Stimulated activated CD4-positive, alpha-beta T cell treated with anti-CD3 and anti-CD28 coated beads, Interleukin-1b, Interleukin-23, amount 100 ng/mL, for 24 hours (primary cell): Measurements from ENCODE around the gene FGFR2.

Experiments
- DNase-seq, 4 experiments: peaks; one replicate each; pipeline ENCODE4 v3.0.0-alpha.2; 2020; ENCODE audit warnings: low read depth in 4 of 4, low spot score in 1 of 4

FGFR2 gene

DNA sequence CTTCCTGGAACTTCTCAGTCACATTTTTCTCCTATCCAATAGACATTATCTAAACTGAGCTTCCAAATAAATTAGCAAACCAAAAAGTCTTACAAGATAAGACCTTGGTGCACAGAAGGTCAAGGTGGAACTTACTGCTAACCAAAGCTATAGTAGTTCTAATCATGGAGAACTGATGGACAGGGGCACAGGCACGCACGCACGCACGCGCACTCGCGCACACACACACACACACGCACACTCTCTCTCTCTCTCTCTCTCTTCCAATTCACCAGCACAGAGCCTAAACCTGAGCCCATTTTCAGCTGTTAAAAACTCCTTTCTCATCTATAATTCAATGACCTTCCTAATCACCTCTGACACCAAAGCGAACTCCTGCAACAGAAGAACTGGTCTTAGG is 7.5 kb downstream of the FGFR2 start:
- DNase-seq = no peak

DNA sequence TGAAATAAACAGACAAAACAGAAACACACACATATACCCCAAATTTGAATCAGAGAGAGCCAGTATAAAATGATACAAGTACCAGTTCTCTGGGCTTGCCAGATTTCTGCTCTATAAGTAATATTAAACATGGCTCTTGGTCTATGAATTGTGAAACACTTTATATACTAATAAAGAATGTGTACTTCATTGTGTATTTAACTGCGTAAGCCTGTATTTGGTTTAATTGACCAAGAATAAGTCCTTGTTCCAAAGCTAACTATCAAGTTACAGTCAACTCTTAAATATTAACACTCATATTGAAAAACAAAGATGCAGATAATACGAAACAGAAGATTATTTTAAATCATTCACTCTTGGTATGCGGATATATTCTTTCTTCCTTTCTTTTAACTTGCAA is 8.7 kb downstream of the FGFR2 start:
- no peak for DNase-seq

DNA sequence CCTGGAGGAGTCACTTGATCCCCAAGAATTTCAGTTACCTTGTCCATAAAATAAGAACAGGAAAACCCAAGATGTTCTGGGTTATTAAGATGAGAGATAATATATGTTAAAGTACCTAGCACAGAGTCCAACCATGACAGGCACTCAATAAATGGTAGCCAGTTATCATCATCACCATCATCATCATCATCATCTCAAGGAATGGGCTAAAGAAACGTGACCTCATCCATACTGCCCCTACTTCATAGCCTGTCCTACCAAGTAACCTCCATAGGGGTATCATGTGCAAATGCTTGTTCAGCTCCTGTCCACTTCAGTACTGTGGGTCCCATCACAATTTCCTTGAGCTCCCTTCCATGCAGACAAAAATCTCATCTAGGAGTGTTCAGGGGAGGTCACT is 14.4 kb downstream of the FGFR2 start:
- DNase-seq = no peak

DNA sequence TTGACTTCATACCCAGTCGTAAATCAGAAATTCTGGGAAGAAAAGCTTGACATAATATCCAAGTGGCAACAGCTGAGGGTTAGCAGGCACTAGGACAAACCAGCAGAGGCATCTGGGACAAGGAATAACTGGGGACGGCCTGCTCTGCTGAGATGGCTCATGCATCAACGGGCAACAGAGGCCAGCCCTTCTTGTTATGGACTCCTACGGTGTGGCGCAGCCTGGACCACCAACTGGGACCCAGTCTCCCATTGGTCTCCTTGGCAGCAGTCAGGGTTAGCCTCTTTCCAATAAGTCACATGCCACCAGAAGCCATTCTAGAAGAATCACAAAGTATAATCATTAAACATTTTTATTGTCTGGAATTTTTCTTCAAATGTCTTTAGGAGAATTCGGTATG is 15.0 kb downstream of the FGFR2 start:
- DNase-seq = no peak

DNA sequence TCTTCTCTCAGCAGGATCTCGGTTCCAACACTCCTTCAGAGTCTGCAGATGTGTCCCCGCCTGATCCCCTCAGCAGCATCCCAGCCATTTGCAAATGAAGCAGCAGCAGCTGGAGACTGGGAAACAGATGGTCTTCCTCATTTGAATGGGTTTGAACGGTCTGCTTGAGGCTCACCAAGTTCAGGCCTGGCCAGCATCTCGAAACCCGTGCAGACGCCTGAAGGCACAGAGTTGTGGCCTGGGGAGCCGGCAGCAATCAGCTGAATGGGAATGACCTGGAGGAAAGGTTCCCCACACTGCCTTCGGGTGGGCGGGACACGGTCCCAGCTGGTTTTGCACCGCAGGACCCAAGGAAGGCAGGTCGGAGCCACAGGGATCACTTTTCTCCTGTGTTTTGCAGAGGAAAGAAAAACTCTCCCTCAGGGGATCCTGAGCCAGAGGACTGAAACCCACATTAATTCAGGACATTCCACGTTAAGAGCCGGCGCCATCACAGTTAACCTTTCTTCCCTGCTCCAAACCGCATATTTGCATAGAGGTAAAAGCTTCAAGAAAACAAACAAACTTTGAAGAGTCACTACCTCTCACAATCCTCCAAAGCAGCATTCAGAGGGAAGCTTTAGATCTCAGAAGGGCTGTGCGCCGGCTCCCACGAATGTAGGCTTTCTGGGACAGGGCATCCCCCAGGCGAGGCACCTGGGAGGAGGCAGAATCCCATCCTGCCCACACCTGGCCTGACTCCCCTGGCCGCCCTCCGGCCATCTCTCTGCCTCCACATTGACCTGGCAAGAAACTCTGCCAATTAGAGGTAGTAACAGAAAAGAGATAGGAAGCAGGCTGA is 17.7 kb downstream of the FGFR2 start:
- no peak for DNase-seq

DNA sequence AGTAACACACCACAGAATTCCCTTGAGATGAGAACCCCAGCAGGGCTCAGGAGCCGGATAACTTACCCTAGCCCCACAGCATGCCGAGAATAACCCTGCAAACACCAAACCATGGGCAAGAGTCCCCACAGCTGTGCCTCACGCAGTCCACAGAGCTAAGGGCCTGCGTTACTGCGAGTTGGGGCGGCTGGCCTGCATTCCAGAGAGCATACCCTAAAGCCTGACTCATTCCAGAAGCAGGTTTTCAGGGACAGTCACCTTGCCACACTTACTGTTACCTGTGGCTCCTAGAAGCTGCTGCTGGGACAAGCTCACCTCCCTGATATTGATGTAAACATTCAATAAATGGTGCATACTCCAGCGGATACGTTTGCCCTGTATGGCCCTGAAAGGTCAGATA is 18.6 kb downstream of the FGFR2 start:
- no peak for DNase-seq

DNA sequence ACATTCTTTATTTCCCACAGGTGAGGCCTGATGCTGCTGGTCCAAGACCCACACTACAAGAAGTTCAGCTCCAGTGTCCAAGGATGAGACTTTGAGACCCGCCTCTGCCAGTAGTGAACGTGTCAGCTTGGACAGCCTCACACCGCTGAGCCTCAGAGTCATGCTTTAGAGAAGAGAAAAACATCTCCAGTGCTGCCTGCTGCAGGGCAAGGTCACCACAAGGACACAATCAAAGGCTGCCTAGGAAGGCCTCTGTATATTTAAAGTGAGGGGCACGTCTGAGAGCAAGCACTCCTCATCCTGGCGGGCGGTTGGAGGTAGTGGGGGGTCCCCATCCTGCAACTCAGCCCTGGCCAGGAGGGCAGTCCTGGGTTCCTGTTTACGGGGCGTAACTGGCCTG is 19.3 kb downstream of the FGFR2 start:
- DNase-seq = no peak

DNA sequence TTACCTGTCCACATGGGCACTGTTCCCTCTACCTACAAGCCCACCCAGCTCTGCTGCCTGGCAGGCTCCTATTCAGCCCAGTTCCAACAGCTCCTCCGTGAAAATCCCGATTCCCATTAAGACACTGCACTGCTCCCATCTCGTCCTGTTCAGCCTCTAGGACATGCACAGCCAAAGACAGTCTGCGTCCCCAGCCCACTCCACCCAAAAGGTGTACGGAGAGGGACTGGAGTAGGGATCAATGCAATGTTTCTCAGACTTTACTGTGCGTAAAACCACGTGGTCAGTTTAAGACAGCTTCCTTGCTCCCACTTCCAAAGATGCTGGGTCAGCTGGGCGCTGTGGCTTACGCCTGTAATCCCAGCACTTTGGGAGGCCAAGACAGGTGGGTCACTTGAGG is 19.9 kb downstream of the FGFR2 start:
- DNase-seq = no peak

DNA sequence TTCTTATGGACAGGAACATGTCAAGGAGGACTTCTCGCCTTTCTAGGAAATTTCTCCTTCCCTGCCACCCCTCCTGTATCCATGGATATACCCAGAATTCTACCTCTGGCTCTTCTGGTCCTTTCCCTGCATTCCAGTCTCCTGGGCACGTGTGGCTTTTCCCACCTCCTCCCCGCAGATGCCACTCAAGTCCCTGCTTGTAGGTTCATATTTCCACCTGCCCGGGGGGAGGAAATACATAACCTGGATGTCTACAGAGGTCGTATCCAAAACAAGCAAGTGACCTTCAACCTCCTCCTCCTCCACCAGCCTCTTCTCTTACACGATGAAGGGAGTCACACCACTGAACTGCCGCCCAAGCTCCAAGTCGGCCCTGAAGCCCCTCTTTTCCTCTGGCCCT is 20.7 kb downstream of the FGFR2 start:
- no peak for DNase-seq

DNA sequence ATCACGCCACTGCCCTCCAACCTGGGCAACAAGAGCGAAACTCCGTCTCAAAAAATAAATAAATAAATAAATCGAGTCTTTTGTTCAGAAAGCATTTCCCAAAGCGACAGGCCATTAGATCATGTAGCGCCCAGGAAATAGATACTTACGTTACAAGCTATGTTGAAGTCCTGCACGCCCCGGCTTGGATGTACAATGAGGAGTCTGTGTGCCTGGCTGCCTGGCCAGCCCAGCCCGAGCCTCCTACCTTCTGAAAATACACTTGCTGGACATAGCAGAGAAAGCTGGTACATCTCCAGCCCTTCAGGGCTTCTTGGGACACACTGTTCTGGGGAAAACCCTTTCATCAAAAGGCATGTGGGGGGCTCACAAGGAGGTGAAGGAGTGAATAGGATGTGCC is 22.1 kb downstream of the FGFR2 start:
- no peak for DNase-seq

DNA sequence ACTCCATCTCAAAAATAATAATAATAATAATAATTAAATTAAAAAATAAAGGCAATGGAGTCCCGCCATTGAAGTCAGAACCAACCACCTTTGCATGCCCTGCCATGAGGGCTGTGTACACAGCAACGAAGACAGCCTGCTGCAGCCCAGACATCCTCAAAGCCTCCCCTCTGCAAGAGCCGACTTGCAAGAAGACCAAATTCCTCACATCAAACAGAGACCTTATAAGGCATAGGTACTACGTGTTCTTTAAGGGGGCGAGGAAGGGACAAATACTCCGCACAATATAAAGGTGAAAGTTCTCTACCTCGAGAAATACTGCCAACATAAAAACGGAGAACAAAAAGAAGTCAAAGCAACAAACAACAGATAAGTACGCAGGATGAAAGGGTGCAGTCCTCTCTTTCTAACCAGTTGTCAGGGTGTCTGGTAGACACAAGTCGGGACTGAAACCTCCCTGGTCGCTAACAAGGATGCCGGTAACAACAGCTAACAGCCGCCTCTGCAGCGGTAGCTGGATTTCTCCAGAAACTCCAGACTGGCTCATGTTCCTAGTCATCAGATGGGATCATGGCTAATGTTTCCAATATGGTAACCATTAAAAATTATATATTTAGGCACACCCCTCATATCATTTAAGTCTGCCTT is 23.6 kb downstream of the FGFR2 start:
- DNase-seq = no peak

DNA sequence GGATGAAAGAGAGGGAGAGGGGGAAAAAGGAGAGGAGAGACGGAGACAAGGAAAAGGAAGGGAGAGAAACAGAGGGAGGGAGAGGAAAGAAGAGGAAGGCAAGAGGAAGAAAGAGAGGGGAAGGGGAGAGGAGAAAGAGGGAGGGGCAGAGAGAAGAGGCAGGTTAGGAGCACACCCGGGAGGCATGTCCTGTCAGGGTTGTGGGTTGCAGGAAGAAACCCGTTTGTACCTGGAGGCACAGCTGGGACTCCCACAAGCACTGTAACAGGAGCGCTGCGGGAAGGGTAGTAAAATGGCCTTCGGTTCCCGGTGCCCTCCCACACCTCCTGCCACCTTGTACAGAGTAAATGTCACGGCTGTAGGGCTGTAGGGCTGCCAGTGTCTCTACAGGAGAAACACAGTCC is 24.7 kb downstream of the FGFR2 start:
- DNase-seq = no peak

DNA sequence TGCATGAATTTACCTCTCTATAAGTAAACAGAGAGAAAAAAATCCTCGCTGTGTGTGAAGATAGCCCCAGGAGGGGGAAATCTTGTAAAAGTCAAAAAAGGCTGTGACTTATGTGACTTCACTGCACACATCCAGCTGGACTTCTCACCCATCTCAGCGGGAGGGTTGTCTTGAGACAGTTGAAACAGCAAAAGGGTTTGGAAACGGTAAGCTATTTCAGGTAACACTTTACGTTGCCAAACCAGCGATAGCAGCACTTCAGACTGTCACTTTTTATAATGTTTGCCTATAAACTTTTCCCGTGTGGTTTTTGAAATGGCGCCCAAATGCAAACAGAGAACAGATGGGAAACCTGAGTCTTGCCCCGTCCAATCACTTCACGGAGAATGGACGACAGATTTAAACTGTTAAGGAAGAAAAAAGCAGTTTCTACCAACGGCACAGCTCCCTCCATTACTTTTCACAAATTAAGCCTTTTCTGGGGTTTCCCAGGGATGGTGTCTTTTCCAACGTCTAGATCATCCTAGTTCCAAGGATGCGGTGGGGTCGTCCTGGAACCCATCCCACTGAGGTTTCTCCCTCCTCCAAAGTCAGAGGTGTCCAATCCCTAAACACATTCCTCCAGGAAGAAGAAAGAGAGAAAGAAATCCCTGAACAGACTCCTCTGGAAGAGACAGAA is 25.2 kb downstream of the FGFR2 start:
- DNase-seq = no peak

DNA sequence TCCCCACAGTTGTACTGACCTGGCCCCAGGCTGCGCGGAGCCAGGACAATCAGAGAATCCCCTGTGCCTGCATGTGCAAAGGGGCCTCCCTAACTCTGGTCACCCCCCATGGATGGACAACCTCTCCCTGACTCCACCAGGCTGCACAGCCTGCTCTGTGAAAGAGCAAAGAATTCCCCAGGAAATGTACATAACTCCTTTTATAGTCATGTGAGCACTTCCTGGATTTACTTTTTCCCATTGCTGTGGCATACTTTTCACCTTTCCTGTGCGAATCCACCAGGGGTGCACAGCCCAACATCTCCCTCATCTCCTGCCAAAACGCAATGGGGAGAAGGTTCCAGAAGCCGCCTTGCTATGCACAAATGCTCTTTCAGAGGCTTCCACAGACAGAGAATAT is 27.9 kb downstream of the FGFR2 start:
- no peak for DNase-seq

DNA sequence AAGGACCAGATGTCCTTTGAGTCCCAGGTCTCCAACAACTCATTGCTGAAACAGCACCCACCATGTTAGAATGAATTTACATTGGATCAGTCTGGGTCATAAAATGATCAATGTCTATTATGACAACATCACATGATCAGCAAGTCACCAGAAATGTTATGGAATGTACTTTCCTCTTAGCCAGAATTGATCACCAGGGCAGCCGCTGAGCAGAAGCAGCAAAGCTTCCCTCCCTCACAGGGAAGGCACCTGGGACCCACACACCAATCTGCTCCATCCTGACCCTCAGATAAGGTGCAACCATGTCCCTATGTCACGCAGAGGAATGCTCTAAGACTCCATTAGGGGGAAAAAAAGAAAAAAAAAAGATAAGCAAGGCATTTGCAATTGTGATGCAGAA is 30.0 kb downstream of the FGFR2 start:
- DNase-seq = no peak

DNA sequence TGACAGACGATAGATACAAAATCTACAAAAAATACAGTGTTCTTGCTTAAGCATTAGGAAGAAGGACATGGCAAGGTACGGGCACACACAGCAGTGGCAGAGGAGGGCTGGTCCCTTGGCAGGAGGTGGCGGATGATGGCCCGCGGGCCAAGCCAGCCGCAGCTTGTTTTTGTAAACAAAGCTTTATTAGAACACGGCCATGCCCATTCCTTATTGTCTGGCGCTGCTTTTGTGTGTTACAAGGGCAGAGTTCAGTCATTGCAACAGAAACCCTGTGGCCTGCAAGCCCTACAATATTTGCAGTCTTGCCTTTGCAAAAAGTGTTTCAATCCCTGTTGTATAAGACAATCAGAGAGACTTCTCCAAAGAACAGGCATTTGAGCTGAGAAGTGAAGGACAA is 30.7 kb downstream of the FGFR2 start:
- DNase-seq = no peak

DNA sequence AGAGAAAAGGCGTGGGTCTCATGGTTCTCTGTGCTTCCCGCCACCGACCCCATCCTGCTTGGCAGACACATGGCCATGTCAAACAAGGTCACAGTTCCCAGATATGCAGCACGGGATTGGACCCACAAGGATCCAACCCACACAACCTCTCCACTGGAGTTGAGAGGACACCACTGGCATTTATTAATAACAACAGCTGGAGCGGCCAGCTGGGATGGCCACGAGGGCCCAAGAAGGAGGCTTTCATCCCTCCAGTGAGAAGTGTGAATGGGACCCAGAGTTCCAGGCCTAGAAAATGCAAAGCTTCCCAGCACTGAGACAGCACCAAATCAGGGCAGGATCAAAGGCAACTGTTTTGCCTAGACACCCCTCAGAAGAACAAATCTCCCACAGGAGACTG is 31.5 kb downstream of the FGFR2 start:
- no peak for DNase-seq

DNA sequence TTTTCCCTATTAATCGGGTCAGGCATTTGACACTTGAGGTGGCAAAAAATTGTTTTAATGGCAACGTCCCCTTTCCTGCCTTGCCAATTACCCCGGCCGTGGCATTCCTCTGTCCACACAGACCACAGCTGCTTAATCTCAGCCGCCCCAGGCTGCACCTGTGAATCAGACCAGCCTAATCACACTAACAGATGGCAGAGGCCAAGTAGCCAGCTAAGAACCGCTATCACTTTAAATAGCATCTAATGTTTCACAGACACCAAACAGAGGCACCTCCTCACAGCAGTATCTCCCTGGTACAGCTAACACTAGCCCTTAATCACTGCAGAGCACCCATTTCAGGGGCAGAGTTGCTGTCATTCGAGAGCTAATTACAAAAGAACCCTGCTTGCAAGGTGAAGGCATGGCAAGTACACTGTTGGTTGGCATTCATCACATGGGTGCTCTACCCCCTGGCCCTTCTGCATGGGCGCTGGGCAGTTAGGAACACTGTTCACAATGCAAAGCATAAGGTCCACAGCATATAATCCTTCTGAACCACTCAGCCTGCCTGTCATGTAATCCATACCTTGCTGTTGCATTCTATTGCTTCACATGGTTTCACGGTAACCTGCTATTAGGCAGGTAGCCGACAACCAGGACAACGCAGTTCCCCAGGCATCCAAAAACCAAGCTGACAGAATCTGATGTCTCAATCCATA is 38.8 kb downstream of the FGFR2 start:
- no peak for DNase-seq

DNA sequence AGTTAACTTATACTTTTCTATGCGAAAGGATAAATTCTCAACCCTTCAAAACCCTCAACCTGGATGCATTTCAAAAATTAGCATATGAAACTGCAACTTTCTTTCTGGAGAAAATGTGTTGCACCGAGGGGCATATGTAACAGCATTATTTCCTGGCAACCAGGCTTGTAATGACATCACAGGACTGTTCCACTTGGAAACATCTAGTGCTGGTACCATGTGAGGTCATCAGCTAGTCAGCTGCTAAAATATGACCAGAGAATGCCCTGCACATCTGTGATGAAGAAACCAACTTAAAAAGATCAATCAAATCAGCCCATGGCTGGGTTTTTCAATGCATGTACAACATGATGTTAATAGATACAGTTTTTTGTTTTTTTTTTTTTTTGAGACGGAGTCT is 40.0 kb downstream of the FGFR2 start:
- DNase-seq = no peak

DNA sequence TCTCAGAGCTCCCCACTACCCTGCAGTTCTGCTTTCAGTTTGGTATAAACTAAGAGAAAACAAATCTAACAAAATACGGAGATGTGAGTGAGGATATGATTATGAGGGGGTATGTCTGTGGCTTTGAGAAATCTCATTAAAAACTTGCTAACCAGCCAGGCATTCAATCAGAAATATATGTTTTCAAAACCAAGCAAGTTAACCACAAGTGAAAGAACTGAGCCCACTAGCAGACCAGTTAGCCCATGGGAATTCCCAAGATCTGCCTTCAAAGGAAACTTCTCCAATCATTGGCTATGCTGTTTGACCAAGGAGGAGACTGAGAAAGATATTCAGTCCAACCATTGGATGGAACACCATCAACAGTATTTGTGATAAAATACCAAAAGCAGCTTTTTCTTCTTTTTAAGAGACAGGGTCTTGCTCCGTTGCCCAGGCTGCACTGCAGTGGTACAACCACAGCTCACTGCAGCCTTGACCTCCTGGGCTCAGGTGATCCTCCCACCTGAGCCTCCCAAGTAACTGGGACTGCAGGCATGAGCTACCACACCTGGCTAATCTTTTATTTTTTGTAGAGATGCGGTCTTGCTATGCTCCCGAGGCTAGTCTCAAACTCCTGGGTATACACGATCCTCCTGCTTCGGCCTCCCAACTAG is 41.2 kb downstream of the FGFR2 start:
- no peak for DNase-seq

DNA sequence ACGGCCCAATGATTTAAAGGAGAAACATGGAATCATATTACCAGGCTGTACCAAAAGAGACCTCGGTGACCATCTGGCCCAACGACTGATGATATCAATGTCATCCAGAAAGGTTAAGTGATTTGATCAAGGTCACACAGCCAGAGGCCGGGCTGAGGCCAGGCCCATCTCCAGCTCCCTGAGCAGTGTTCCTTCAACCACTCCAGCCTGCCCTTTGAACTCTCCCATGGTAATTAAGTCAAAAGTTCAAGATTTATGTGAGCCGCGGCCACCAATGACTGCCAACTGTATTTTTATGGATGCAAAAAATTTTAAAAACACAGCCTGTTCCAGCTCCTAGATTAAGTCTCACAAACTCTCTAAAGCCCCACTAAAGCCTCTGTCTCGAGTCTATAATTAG is 41.8 kb downstream of the FGFR2 start:
- no peak for DNase-seq
